MCF 10A (cell line): Measurements from ENCODE around the gene TRPV5. TPM values are rescaled to one million over a fixed set of nuclear protein-coding genes. Genes with fewer than 3 reads are reported as not detected.

Experiments
- BruUV-seq: library from RNA; stranded (reverse); fragments of 400-500 nt; replicated peaks from 2 replicates; lab custom pipeline; 2021; lab: Mats Ljungman, UMichigan
- CTCF ChIA-PET: fragments of 300-600 bp; sonication (Branson Sonifier 250); formaldehyde crosslinking; extraction: SDS; loops from one replicate; lab custom pipeline; 2021; ENCODE audit warnings: antibody characterized with exemption, inconsistent platforms; lab: Yijun Ruan, JAX
- POLR2A ChIA-PET: fragments of 300-600, 350-650 bp; sonication (Branson Sonifier 250); formaldehyde crosslinking; extraction: SDS; loops from one replicate; lab custom pipeline; 2020; ENCODE audit warnings: antibody characterized with exemption, inconsistent platforms; lab: Yijun Ruan, JAX
- DNase-seq: peaks from one replicate; pipeline ENCODE4 v3.0.0-alpha.2; 2018; ENCODE audit not compliant: unreplicated experiment
- H3K27ac Mint-ChIP-seq: one replicate; pipeline ENCODE4 v1.8.0; 2022; ENCODE audit warnings: mild to moderate bottlenecking, low read depth, mixed read lengths; ENCODE audit not compliant: unreplicated experiment
- H3K27me3 Mint-ChIP-seq: one replicate; pipeline ENCODE4 v1.8.0; 2022; ENCODE audit warnings: mixed read lengths; ENCODE audit not compliant: insufficient read depth, unreplicated experiment
- H3K36me3 Mint-ChIP-seq: one replicate; pipeline ENCODE4 v1.8.0; 2022; ENCODE audit warnings: mild to moderate bottlenecking, moderate library complexity, mixed read lengths; ENCODE audit not compliant: insufficient read depth, unreplicated experiment
- H3K4me1 Mint-ChIP-seq: one replicate; pipeline ENCODE4 v1.8.0; 2022; ENCODE audit warnings: mixed read lengths; ENCODE audit not compliant: insufficient read depth, unreplicated experiment
- H3K4me3 Mint-ChIP-seq: one replicate; pipeline ENCODE4 v1.8.0; 2022; ENCODE audit warnings: mild to moderate bottlenecking, moderate library complexity, mixed read lengths; ENCODE audit not compliant: unreplicated experiment
- H3K9me3 Mint-ChIP-seq: one replicate; pipeline ENCODE4 v1.8.0; 2022; ENCODE audit warnings: mixed read lengths; ENCODE audit not compliant: unreplicated experiment
- CTCF ChIP-seq: fragments of 200-600 bp; IDR thresholded peaks from one replicate; pipeline ENCODE4 v1.8.0; 2022; ENCODE audit warnings: antibody characterized with exemption, mild to moderate bottlenecking; ENCODE audit not compliant: unreplicated experiment
- intact Hi-C: fragments of 100-400 bp; cut with micrococcal nuclease; formaldehyde crosslinking; loops from 2 replicates; pipeline ENCODE4 v1.14.1; 2022
- total RNA-seq: library from RNA; stranded (reverse); gene quantifications from 2 replicates; pipeline ENCODE4 v1.2.3, GENCODE V29; 2022

Gene TRPV5
- total RNA-seq, 1 experiment from 2014 or later: not detected

DNA sequence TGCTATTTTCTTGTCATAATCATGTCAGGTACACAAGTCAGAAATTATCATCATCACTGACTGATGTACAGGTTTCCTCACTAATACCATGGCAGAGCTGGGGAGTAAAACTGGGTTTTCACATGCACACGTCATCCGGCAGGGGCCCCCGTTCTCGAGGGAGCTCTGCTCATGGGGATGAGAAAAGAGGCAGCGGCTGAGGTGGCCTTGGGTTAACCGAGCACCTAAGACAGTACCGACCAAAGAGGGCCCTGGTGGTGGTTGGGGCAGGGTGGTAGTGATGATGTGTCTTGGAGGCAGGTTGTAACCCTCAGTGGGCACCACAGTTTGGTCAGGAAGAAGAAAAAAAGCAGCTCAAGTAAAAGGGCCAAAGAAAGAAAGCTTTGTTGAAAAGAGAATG lies 35.9 kb downstream of the TRPV5 start:
- H3K36me3 Mint-ChIP-seq: no peaks in the 10 kb centered on the region
- no peaks in the 10 kb centered on the region for H3K4me1 Mint-ChIP-seq
- DNase-seq: no peak
- no peaks in the 10 kb centered on the region for H3K9me3 Mint-ChIP-seq
- no peak for TF ChIP-seq CTCF
- peaks cover 68% of the 10 kb centered on the region for H3K27me3 Mint-ChIP-seq
- H3K27ac Mint-ChIP-seq: no peak overlapping the region
- no peak overlapping the region for H3K4me3 Mint-ChIP-seq
- CTCF ChIA-PET: interaction anchor here (0.7 to 3.6 kb wide), 9 partner anchors 10 to 318 kb away, joined by 3 to 25 read pairs (median 5); no protein-coding TSS in a partner anchor
- POLR2A ChIA-PET: interaction anchor here (1.3 kb wide), 1 partner anchor 46 kb away, joined by 3 read pairs; no protein-coding TSS in a partner anchor
- BruUV-seq: no TSS peak
- intact Hi-C loops: no loop called here

GRCh38 chr7:142896741-142897379 lies 36.7 kb downstream of the TRPV5 start:
- peaks cover 60% of the 10 kb centered on the region for H3K27me3 Mint-ChIP-seq
- H3K9me3 Mint-ChIP-seq: no peaks in the 10 kb centered on the region
- CTCF ChIA-PET: interaction anchor here (0.6 to 3.3 kb wide), 6 partner anchors 16 to 403 kb away, joined by 3 to 19 read pairs (median 4); no protein-coding TSS in a partner anchor
- DNase-seq: no peak
- intact Hi-C loops: no loop called here
- no peaks in the 10 kb centered on the region for H3K4me1 Mint-ChIP-seq
- TF ChIP-seq CTCF: no peak
- BruUV-seq: no TSS peak
- H3K4me3 Mint-ChIP-seq: no peak overlapping the region
- no peak overlapping the region for H3K27ac Mint-ChIP-seq
- H3K36me3 Mint-ChIP-seq: no peaks in the 10 kb centered on the region
- POLR2A ChIA-PET: no interaction called here

DNA sequence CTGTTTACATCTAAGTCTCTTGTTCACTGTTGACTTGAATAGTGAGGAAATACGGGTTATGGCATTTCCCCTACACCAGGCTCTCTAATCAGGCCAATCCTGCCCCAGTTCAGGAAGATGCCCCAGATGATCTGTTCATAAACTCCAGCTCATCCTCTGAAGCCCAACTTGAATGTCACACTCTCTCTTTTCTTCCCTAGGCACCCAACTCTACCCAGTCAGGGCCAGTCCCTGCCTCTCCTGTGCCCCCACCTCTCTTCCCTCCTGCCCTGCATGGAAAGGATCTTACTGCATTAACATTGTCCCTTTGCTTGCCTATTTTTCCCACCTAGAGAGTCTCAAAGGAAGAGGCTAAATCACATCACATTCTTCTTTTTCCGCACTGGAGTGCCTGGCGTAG lies 37.4 kb downstream of the TRPV5 start:
- no TSS peak for BruUV-seq
- no peak overlapping the region for H3K4me3 Mint-ChIP-seq
- H3K27ac Mint-ChIP-seq: no peak overlapping the region
- ChIA-PET CTCF (interaction anchor here (0.6 to 3.3 kb wide), 5 partner anchors 16 to 310 kb away, joined by 3 to 19 read pairs (median 4); no protein-coding TSS in a partner anchor), POLR2A (no interaction called here)
- TF ChIP-seq CTCF: no peak
- no peaks in the 10 kb centered on the region for H3K36me3 Mint-ChIP-seq
- H3K27me3 Mint-ChIP-seq: peaks cover 53% of the 10 kb centered on the region
- H3K9me3 Mint-ChIP-seq: peaks cover under 1% of the 10 kb centered on the region
- intact Hi-C loops: no loop called here
- no peak for DNase-seq
- no peaks in the 10 kb centered on the region for H3K4me1 Mint-ChIP-seq

DNA sequence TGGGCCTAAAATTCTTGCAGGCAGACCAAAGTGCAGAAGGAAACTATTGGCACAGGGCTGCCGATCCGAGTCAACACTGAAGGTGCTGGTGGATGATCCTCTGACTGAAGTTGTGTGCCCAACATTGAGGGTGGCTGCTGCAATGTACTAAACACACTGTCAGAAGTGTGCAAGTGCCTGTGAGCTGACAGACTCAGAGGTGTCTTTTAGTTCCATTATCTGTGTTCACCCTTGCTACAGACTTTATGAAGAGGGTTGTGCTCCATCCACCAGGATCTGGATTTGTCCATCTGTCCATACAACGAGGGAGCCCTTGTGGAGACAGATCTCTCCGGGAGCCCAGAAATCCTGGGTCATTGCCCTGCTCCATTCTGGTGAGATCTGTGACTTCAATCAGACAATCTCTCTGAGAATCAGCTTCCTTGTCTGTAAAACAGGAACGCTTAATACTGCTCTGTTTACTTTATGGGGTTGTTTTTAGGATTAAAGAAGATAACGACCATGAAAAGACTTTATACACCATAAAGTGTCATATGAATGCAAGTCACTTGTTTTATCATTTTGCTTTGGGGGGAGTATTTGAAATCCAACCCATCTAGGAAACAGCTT lies 38.5 kb downstream of the TRPV5 start:
- Mint-ChIP-seq H3K27ac (no peak overlapping the region), H3K36me3 (no peaks in the 10 kb centered on the region), H3K4me1 (no peaks in the 10 kb centered on the region), H3K4me3 (no peak overlapping the region), H3K27me3 (peaks cover 45% of the 10 kb centered on the region), H3K9me3 (peaks cover 7% of the 10 kb centered on the region)
- ChIA-PET POLR2A (no interaction called here), CTCF (interaction anchor here (0.6 to 3.3 kb wide), 7 partner anchors 15 to 319 kb away, joined by 3 to 19 read pairs (median 5); no protein-coding TSS in a partner anchor)
- DNase-seq: no peak
- BruUV-seq: no TSS peak
- intact Hi-C loops: no loop called here
- TF ChIP-seq CTCF: no peak
